DMS53 (cell line): ENCODE data around the gene ADAMTS2.
"Not testable (repeated sequence)": the region's sequence is repeated elsewhere in the genome, so short reads cannot be mapped to it uniquely, and the experiment has no call there.

ENCODE experiments used
- DNase-seq: peaks from one replicate; lab custom pipeline; 2025; lab: John Stamatoyannopoulos, UW

ADAMTS2 gene

DNA sequence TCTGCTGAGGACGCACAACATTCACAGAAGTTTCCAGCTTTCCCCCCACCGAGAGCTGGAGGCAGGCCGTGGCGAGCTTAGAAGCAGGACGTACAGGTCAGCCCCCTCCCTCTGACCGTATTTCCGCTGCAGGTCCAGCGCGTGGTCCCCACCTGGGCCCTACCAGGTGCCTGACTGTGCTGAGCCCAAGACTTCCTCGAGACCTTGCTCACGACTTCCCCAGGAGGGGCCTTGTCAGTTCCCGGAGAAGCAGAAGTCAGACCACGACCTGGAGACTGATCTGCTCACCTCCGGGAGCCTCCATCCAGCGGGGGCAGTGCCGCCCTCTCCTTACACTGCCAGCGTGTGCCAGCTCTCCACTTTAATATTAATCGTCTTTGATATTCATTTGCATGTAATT is 128.9 kb downstream of the ADAMTS2 start:
- DNase-seq, result not testable (repeated sequence)

DNA sequence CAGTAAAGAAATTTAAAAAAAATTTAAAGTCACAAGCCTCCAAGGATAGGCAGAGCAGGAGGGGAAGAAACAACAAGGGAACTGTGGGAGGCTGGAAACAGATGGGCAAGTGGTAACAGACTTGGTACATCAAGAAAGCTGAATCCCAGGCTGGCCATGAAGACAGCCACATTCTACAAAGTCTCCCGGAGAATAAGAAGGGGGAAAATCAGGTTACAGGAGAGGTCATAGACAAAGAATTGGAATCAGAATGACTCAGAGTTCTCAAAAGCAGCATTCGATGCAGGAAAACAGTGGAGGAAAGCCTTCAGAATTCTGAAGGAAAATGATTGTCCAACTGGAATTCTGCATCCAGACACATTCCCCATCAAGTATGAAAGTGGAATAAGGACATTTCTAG is 129.7 kb downstream of the ADAMTS2 start:
- no peak for DNase-seq

DNA sequence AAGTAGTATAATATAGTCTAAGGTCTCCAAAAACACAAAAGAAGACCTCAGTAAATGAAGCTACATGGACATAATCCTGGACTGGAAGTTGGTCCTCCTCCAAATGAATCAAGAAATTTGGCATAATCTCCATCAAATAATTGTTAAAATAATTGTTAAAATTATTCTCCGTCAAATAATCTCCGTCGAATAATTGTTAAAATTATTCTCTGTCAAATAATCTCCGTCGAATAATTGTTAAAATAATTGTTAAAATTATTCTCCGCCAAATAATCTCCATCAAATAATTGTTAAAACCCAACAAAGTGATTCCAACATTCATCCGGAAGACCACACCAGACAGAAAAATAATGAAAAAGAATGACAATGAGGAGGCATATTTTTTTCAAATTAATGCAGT is 130.6 kb downstream of the ADAMTS2 start:
- DNase-seq, result no peak

DNA sequence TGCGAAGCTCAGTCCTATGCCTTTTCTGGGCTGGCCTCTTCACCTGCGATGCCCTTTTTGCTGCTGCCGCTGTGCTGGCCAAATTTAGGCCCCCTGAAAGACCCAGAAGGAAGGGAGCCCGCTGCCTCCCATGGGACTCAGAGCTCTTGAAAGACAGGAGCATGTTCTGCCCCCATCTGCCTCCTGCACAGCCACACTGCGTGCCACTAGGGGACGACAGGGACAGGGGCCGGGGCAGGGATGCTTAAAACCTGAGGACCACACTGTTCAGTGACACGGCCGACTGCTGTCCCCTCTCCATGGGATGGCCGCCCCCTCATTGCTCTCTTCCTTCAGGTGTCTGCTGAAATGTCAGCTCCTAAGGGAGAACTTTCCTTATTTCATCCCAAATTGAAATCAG is 132.4 kb downstream of the ADAMTS2 start:
- DNase-seq, result no peak

DNA sequence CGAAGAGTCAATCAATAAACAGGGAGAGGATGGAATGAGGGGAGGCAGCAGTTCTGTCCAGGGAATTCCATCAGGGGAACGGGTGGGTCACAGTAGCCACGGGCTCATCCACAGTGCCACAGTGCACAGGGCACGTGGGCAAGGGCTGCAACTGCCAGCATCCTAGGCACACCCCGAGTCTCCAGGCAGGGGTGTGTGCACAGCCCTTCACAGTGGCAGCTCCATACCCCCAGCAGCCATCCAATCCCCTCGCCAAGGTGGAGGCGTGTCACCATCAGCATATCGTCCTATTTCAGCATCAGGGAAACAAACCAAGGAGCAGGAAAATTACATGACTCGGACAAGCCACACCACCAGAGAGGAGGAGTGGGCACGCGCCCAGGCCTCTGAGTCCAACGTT is 133.6 kb downstream of the ADAMTS2 start:
- no peak for DNase-seq

DNA sequence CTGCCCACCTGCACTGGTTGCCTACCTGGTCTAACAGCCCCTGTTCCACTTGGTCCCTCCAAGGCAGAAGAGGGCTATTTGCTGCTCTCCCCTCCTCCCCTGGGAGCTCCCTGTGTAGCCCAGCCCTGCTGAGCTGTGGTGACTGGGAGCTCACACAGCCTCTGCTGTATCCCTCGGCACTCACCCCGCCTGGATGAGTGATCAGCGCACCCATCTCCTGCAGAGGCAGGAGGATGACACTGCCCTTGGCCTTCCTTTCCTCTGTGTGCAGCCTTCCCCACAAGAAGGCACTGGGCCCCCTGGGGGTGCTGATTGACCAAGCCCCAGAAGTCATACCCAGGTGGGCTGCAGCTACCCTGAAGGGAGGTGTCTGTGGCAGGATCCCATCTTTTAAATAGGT is 134.2 kb downstream of the ADAMTS2 start:
- DNase-seq, result no peak

DNA sequence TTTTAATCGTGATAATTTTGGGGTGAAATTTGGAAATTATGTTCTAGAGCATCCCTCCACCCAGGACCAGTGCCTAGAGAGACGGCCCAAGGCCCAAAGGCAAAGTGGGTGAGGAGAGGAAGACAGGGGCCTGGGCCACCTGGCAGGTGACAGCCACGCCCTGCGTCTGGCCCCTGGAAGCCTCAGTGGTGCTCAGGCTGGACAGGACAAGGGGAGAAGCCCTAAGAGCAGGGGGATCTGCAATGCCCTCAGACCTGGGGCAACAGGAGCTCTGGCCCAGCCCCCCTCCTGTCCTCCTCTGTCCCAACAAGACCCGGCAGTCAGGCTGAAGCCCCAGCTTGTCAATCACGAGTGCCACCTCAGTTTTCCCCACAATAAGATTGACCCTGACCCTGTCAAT is 134.8 kb downstream of the ADAMTS2 start:
- DNase-seq, result no peak

DNA sequence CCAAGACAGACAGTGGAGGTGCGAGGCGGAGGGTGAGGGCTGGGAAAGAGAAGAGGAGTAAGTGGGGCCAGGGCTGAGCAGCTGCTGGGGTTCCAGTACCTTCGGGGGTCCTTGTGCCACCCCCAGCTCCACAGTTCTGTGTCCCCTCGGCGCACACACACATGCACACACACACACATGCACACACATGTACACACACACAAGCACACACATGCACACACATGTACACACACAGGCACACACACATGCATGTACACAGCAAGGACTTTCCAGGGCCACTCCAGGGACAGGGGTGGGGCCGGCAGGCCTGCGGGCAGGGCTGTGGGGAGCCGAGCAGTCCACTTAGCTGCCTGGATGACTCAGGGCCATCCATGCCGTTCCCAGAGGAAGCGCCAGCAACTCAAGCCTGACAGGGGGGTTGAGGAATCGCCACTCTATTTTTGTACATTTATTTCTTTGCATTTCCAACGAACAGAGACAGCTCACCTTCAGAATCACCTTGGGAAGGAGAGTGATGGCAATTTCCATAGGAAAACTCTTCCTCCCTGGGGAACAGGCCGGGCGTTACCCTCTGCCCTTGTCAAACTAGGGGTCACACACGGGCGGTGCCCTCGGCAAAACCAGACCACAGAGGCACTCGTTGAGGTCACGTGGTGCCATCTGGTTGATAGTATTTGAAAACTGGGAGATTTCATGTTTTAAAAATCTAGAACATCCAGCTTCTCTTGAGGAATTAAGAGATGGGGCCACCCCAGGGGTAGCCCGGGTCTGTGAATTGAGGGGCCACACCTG is 135.7 kb downstream of the ADAMTS2 start:
- DNase-seq, result no peak

DNA sequence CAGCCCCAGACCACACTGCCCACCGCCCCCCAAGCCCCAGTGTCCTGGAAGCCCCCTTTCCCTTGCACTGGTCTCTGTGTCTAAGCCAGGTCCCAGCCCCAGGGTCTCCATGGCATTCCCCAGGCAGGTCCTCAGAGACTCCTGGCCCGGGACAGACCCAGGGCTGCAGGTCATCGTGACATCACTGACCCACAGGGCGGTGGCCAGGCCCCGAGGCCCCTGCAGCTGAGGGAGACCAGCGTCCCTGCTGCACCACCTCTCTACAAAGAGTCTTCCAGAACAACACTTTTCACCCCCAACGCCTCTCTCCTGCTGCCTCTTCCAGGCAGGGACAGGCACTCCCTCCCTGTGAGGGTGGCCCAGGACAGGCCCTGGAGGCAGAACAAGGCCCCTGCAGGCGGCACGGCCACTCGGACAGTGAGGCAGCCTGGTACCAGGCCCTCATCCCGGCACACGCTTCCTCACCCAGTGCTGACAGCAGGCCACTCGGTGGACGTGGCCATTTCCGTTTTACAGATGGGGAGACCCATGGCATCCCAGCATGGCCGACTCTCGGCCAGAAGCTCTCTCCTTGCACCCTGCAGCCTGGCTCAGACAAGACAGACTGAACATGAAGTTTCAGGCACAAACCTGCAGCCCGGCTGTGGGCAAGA is 136.4 kb downstream of the ADAMTS2 start:
- DNase-seq, result no peak

DNA sequence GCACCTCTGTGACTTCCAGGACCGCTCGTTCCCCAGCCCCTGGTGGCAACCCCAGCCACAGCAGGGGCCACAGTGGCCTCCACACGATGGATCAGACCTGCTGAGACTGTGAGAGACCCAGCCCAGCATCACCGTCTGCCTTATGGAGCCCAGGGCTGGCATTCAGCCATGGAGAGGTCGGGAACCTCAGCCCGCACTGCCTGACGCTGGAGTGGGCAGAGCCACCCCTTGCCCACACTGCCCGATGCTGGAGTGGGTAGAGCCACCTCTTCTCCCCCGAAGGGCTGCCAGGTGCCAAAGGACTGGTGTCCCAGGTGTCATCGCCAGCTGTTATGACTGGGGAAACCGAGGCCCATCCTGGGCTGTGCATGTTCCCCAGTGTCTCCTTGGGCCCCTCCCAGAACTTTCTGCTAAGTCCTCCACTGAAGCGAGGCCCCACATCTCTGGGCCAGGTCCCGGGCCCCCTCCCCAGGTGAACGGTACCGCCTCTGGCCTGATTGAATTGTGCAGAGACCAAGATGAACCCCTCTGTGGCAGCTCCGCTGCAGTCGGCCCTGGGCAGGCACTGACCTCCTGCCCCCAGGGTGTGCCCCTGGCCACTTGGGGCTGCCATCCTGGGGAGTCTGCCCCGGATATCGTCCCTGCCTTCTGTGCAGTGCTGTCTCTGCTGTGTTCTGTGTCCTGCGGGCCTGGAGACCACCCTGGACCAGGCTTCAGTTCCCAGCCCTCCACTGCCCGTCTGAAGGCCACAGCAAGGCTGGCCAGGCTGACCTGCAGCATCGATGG is 137.1 kb downstream of the ADAMTS2 start:
- DNase-seq, result no peak

DNA sequence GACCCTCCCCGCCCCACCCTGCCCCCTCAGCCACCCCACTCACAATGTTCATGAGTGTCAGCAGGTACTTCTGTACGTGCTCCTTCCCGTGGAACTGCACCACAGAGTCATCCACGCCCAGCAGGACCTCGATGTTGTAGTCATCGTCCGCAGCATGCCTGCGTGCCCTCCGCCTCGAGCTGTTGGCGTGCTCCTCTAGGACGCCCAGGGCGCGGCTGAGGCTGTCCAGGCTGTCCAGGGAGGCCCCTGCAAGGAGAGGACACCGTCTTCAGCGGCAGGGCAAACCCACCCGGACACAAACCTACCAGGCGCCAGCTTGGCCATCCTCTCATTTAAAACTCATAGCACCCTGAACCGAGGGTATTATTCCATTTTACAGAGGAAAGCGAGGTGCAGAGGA is 137.8 kb downstream of the ADAMTS2 start:
- no peak for DNase-seq

DNA sequence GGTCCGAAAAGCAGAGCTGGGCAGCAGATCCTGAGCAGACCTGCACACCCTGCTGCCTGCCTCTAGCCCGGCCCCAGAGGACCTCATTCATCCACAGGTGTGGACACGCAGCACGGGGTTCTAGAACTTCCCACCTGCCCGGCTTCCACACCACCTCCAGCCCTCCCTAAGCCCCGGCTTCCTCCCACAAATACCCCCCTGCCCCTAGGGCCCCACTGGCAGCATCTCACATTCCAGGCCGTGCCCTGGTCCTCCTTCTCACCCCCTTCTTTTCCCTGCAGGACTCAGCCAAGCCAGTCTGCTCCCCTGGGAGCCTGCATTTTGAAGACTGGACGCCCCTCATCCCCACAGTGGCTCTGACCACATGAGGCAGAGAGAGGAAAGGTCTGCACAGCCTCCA is 138.9 kb downstream of the ADAMTS2 start:
- DNase-seq, result no peak

DNA sequence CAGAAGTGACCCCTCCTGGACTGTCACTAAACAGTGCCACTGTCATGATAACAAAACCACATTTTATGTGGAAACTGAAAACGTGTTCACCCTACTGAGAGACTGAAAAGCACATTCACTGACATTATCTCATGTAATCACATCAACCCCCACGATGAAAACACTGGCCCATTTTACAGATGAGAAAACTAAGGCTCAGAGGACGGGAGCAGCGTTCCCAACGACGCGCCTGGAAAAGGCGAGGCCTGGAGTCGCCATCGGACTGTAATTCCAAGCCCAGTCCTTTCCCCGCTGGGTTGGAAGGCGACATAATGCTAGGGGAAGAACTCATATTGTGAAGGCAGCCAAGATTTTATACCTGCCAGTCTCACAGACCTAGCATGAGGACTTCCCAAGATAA is 140.0 kb downstream of the ADAMTS2 start:
- no peak for DNase-seq

DNA sequence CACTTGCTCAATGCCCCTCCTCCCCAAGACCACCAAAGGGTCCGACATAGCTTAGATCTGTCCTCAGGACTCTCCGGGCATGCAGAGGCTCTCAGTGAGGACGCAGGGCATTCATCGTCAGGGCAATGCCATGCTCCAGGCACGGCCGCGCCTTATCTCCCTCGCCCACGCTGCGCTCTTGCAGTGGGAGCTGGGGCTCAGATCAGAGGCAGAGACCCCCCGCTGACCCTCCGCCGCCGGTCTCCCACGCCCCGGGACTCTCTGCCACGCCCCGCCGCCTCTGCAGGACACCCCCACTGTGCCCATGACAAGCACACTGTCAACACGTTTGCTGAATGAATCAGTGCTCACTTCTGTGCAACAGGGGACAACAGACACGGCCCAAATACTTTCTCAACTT is 140.7 kb downstream of the ADAMTS2 start:
- DNase-seq, result no peak

DNA sequence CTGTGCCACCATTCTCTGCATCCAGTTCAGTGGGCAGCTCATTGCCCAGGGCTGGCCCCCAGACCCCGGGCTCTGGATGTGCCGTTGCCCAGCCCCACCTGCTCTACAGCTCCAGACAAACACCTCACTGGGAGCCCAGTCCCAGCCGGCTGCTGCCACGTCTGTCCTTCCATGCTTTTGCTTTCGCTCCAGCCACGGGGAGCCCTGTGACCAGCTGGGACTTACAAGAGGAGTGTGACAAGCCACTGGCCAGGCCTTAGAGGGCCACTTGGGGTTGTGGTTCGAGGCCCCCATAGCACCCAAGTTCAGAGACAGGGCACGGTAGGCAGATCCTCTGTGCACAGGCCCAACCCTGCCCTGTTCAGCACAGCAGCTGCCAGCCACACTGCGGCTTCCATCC is 142.0 kb downstream of the ADAMTS2 start:
- DNase-seq, result no peak

DNA sequence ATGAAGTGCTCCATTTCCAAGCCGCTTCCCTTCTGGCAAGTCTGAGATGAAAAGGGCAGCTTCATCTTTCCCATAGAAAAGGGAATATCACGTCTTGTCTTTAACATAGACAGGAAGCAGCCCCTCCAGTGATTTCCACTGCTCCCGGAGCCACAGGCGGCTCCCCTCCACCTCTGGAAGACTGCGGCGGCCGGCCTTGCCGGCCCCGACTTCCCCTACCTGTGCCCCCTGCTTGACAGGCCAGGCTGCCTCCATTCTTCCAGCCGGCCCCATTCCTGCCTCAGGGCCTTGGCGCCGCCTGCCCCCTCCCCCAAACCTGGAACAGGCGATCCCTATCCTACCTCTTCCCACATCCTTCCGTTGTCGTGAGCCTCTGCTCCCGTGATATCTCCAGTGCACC is 143.3 kb downstream of the ADAMTS2 start:
- DNase-seq, result no peak

DNA sequence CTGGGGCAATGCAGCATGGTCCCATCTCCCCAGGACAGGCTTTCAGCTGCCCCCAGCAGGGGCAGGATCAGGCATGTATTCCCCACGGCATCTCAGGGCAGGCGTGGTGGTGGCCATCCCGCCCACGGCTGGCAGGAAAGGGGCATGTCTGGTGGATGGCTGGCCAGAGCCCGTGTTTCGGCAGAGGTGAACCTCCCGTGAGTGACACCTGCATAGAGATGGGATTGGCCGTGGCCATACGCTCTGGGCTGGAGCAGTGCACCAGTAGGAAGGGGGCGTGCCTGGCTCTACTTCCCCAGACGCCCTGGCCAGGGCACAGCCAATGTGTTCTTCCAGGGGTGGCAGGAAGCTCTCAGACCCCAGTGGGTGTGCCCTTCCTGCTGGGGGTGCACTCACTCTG is 146.0 kb downstream of the ADAMTS2 start:
- DNase-seq, result no peak

DNA sequence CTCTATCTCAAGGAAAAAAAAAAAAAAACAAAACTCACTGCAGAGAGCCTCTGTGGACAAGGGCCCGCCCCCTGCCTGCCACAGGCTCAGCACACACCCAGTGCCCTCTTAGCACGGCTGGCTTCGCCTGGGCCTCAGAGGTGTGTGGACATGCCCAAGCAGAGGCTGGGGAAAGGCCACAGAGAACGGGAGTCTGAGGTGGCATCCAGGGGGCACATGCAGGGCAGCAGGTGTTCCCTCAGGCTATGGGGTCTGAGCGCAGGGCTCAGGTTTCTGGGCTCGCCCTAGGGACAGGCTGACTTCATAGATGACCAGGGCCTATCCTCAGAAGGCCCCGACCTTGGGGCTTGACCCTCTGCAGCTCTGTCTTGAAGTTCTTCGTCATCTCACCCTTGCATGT is 146.4 kb downstream of the ADAMTS2 start:
- DNase-seq, result no peak

DNA sequence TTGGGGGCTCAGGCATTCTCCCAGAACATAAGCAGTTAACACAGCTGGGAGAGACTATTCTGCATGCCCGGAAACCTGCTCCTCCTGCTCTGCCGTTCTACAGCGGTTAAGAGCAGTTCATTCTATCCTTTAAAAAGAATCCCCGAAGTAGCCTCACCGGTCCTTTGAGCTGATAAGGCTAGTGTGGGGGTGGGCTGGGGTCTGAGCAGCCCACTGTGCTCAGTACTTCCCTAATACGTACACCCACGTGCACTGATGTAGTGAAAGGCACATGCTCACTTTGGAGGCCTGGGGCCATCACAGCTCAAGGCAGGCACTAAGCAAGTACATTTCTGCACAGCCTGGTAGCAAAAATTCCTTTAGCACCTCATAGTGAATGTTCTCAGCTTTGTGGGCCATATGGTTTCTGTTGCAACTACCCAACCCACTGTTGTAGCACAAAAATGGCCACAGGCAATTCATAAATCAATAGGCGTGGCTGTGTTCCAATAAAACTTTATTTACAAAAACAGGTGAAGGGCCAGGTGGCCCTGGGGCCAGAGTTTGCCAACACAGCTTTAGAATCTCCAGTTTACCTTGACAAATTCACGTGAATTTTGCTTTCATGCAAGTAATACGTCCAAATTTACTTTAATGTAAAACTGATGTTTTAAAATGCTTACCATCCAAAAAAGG is 148.7 kb downstream of the ADAMTS2 start:
- DNase-seq, result no peak

DNA sequence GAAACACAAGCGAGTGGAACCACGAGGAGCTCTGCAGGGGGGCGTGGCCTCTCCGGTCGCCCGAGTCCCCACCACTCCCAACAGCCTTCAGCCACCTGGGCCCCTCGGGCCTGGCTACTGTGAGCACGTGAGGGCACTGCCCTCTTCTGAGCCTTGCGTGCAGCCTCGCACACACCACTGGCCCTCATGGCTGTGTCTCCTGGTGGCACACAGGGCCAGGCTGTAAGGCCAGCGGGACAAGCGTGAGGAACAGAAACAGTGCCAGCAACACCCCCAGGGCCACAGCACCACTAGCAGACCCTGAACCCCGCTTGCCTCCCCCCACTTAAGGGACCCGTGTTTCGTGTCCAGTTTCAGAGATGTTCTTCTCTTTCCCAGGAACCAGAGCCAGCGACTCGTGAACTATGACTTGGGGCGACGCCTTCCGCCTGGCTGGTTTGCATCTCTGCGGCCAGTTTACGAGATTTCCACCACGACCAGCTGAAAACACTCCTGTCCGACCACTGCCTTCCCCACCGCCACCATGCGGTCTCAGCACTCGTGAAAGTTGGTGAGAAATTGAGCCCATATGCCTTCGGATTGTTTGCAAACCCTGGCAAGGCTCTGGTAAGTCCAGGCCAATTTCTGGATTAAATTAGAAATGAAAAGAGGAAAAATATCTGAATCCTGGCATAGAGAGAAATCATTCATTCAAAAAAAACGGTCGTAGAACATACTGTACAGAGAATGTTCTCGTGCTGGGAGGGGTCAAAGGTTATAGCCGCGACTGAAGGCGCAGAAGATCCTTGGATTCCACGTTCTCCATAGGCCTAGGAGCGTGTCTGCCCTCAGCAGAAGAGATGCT is 149.5 kb downstream of the ADAMTS2 start:
- no peak for DNase-seq

DNA sequence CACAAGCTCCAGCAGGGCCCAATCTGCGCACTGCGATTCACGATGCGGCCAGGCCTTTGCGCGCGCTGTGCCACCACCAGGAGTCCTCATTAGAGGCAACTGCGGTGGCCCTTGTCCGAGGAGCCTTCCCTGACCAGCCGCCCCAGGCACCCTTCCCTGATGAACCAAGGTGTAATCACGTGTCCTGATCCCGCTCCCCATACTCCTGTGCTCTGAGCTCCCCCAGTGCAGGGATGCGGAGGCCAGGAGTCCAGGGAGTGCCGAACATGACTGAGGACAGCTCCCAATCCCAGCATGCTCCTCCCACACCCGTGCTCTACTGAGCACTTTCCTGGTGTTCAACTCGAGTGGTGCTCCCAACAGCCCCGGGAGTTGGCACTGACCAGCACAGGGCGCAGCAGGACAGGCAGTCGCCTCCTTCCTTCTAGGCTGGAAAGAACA is 150.3 kb downstream of the ADAMTS2 start:
- DNase-seq, result no peak
